ENCODE results near the gene PLCD3.
A peak's percentile ranks its signal among the peaks of the same experiment; 100 is the strongest.
"Not testable (repeated sequence)": the region's sequence is repeated elsewhere in the genome, so short reads cannot be mapped to it uniquely, and the experiment has no call there.

PLCD3 gene

GRCh38 chr17:45131616-45132319, 547 bp downstream of the PLCD3 start:
- DNase-seq = peak; percentile 66

GRCh38 chr17:45130681-45131615, 1.4 kb downstream of the PLCD3 start:
- DNase-seq = no peak

GRCh38 chr17:45129940-45130680, 2.2 kb downstream of the PLCD3 start:
- DNase-seq = no peak

GRCh38 chr17:45129426-45129939, 2.8 kb downstream of the PLCD3 start:
- no peak for DNase-seq

- no peak for DNase-seq
Observed at GRCh38 chr17:45128989-45129388, 3.3 kb downstream of the PLCD3 start.

GRCh38 chr17:45128331-45128730, 4.0 kb downstream of the PLCD3 start:
- no peak for DNase-seq

GRCh38 chr17:45127548-45128300, 4.6 kb downstream of the PLCD3 start:
- DNase-seq = no peak

GRCh38 chr17:45127207-45127547, 5.1 kb downstream of the PLCD3 start:
- no peak for DNase-seq

- DNase-seq = no peak
Observed at GRCh38 chr17:45125509-45125908, 6.8 kb downstream of the PLCD3 start.

GRCh38 chr17:45124797-45125122, 7.6 kb downstream of the PLCD3 start:
- not testable (repeated sequence) for DNase-seq

- no peak for DNase-seq
Observed at GRCh38 chr17:45123930-45124796, 8.2 kb downstream of the PLCD3 start.

GRCh38 chr17:45123076-45123770, 9.1 kb downstream of the PLCD3 start:
- no peak for DNase-seq

GRCh38 chr17:45121055-45121454, 11.3 kb downstream of the PLCD3 start:
- DNase-seq = no peak

GRCh38 chr17:45120558-45120957, 11.8 kb downstream of the PLCD3 start:
- no peak for DNase-seq

- no peak for DNase-seq
Observed at GRCh38 chr17:45119964-45120363, 12.4 kb downstream of the PLCD3 start.

- DNase-seq = no peak
Observed at GRCh38 chr17:45118691-45119090, 13.6 kb downstream of the PLCD3 start.

GRCh38 chr17:45117848-45118646, 14.3 kb downstream of the PLCD3 start:
- no peak for DNase-seq

- DNase-seq = no peak
Observed at GRCh38 chr17:45117334-45117733, 15.0 kb downstream of the PLCD3 start.

- DNase-seq = no peak
Observed at GRCh38 chr17:45116434-45117016, 15.8 kb downstream of the PLCD3 start.

GRCh38 chr17:45115871-45116270, 16.4 kb downstream of the PLCD3 start:
- DNase-seq = no peak

Measured in stimulated activated CD4-positive, alpha-beta T cell treated with anti-CD3 and anti-CD28 coated beads, Interleukin-4, amount 100 ng/mL, for 1 hour (primary cell).